Measurements from ENCODE around the gene RTN4RL2.

DNA sequence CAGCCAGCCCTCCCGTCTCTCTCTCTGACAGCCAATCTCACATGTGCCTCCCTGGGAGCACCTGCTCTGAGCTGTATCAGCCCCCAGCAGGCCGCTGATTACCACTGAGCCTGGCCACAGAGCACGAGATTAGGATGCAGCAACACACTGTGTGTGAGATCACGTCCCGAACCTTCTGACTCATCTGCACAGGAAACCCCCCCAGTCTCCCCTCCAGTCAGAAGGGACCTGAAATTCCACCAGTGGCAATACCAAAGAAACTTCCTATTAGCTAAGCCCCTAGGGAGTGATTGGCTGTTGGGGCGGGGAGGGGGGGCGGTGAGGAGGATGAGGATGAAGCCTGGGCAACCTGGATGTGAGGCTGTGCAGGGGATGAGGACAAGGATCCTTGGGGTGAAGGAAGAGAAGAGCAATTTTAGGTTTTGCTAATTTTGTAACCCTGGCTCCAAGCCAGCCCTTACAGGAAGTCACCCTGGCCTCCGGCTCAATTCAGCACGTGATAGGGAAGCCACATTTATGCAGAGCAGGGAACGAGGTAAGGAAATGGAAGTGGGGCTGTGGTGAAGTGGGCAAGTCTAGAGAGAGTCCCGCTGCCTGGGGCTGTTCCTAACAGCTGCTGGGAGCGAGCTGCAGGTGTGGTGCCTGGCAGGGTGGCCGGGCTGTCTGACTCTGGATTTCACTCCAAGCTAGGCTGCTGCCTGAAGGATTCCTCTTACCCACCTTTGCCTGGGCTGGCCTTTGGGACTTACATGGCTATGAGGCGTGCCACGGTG, 35.4 kb upstream of the RTN4RL2 start:
- TF ChIP-seq POLR2A (IDR thresholded peaks at IDR 0.05; ENCODE audit: low read length) (peak; percentile 92), GATA1 (IDR thresholded peaks at IDR 0.05; ENCODE audit: low read depth, low read length) (peak; percentile 86)
